A673 (cell line): Measurements from ENCODE around the gene GYS2.

ENCODE experiments used
- CTCF ChIP-seq: fragments of 300-800, 200-600 bp; sonication (generic); conservative IDR thresholded peaks from 2 replicates; pipeline ENCODE4 v1.5.1; 2017; ENCODE audit warnings: low read depth, mild to moderate bottlenecking, antibody characterized with exemption, low read length, moderate library complexity, mixed read lengths
- EZH2 ChIP-seq: fragments of 200-600 bp; sonication (generic); IDR thresholded peaks from 2 replicates; pipeline ENCODE4 v1.6.1; 2017; ENCODE audit warnings: borderline replicate concordance, low read depth, mild to moderate bottlenecking, mixed read lengths, antibody characterized with exemption, low read length; ENCODE audit not compliant: poor library complexity, severe bottlenecking

GRCh38 chr12:21602774-21603173 lies 1.9 kb downstream of the GYS2 start:
- TF ChIP-seq CTCF (no peak), EZH2 (no peak)
